CD14-positive monocyte (primary cell): Measurements from ENCODE around the gene EDN2. TPM values are rescaled to one million over a fixed set of nuclear protein-coding genes. Genes with fewer than 3 reads are reported as not detected.

ENCODE experiments used
- DNase-seq, 3 donors: peaks; one replicate each; pipeline ENCODE4 v3.0.0-alpha.2; 2011 to 2022
- H2AFZ ChIP-seq: 2 replicates; pipeline ENCODE4 v1.6.0; 2012; ENCODE audit warnings: mild to moderate bottlenecking, low read depth, low read length, inconsistent platforms; ENCODE audit not compliant: insufficient read depth, poor library complexity, severe bottlenecking
- H3K27ac ChIP-seq, 2 donors: 1 replicate in 1 of 2; 2 replicates in 1 of 2; pipeline ENCODE4 v1.5.1; 2012 to 2013; ENCODE audit warnings: low read length in 2 of 2, control low read depth in 1 of 2, inconsistent platforms in 1 of 2, low read depth in 1 of 2, mild to moderate bottlenecking in 1 of 2
- H3K27me3 ChIP-seq, 2 donors: one replicate each; pipeline versions ENCODE4 v1.6.0 to v1.6.1; 2011 to 2013; ENCODE audit warnings: low read length in 2 of 2; ENCODE audit not compliant: control insufficient read depth in 2 of 2, insufficient read depth in 2 of 2
- H3K36me3 ChIP-seq, 2 donors: replicated peaks in 1 of 2; 1 replicate in 1 of 2; 2 replicates in 1 of 2; pipeline versions ENCODE4 v1.5.1 to v1.6.1; 2012 to 2013; ENCODE audit warnings: low read length in 2 of 2, control low read depth in 1 of 2, inconsistent platforms in 1 of 2, mild to moderate bottlenecking in 1 of 2; ENCODE audit not compliant: insufficient read depth in 2 of 2, control insufficient read depth in 1 of 2
- H3K4me1 ChIP-seq, 2 donors: 1 replicate in 1 of 2; 2 replicates in 1 of 2; pipeline versions ENCODE4 v1.5.1 to v1.6.1; 2012 to 2013; ENCODE audit warnings: low read length in 2 of 2, control low read depth in 1 of 2, inconsistent platforms in 1 of 2, mild to moderate bottlenecking in 1 of 2, moderate library complexity in 1 of 2; ENCODE audit not compliant: insufficient read depth in 2 of 2, control insufficient read depth in 1 of 2
- H3K4me2 ChIP-seq: replicated peaks from 2 replicates; pipeline ENCODE3; 2012; ENCODE audit warnings: low read length, moderate library complexity, mild to moderate bottlenecking; ENCODE audit not compliant: poor library complexity, severe bottlenecking; ENCODE audit errors: extremely low read depth
- H3K4me3 ChIP-seq, 3 experiments: fragments of 200-600 bp in 1 of 3; sonication (generic) in 1 of 3; replicated peaks in 1 of 3; 1 replicate in 2 of 3; 2 replicates in 1 of 3; pipeline ENCODE4 v1.5.1; 2011 to 2013; ENCODE audit warnings: low read length in 3 of 3, mild to moderate bottlenecking in 3 of 3, control low read depth in 2 of 3, low read depth in 2 of 3, inconsistent platforms in 1 of 3, moderate library complexity in 1 of 3
- H3K79me2 ChIP-seq: 2 replicates; pipeline ENCODE4 v1.6.0; 2012; ENCODE audit warnings: mild to moderate bottlenecking, control low read depth, inconsistent platforms, low read length, moderate library complexity; ENCODE audit not compliant: insufficient read depth
- H3K9ac ChIP-seq: 2 replicates; pipeline ENCODE4 v1.6.0; 2017; ENCODE audit warnings: low read length, mild to moderate bottlenecking; ENCODE audit not compliant: insufficient read depth, poor library complexity, severe bottlenecking
- H3K9me3 ChIP-seq, 2 donors: replicated peaks in 1 of 2; 1 replicate in 1 of 2; 2 replicates in 1 of 2; pipeline versions ENCODE4 v1.5.1 to v1.6.1; 2012 to 2013; ENCODE audit warnings: low read length in 2 of 2, control low read depth in 1 of 2; ENCODE audit not compliant: control insufficient read depth in 1 of 2, insufficient read depth in 1 of 2
- H4K20me1 ChIP-seq: 2 replicates; pipeline ENCODE4 v1.6.0; 2012; ENCODE audit warnings: mild to moderate bottlenecking, low read length, control low read depth, moderate library complexity; ENCODE audit not compliant: insufficient read depth
- H3K27ac Mint-ChIP-seq, 7 donors: one replicate each; pipeline ENCODE4 v1.8.0; 2020; ENCODE audit warnings: mild to moderate bottlenecking in 7 of 7, mixed read lengths in 7 of 7, moderate library complexity in 6 of 7, inconsistent platforms in 2 of 7
- H3K27me3 Mint-ChIP-seq, 3 donors: one replicate each; pipeline ENCODE4 v1.8.0; 2021 to 2022; ENCODE audit warnings: low read depth in 3 of 3, mild to moderate bottlenecking in 3 of 3, mixed read lengths in 3 of 3, moderate library complexity in 3 of 3, inconsistent platforms in 1 of 3
- H3K36me3 Mint-ChIP-seq, 2 donors: one replicate each; pipeline ENCODE4 v1.8.0; 2020; ENCODE audit warnings: mixed read lengths in 2 of 2, inconsistent platforms in 1 of 2, mild to moderate bottlenecking in 1 of 2
- H3K4me1 Mint-ChIP-seq: one replicate; pipeline ENCODE4 v1.8.0; 2020; ENCODE audit warnings: mild to moderate bottlenecking, mixed read lengths
- H3K4me3 Mint-ChIP-seq, 2 donors: one replicate each; pipeline ENCODE4 v1.8.0; 2020; ENCODE audit warnings: mild to moderate bottlenecking in 2 of 2, mixed read lengths in 2 of 2, moderate library complexity in 1 of 2
- H3K9me3 Mint-ChIP-seq, 7 donors: one replicate each; pipeline ENCODE4 v1.8.0; 2020 to 2022; ENCODE audit warnings: mixed read lengths in 7 of 7, mild to moderate bottlenecking in 6 of 7, moderate library complexity in 6 of 7, inconsistent platforms in 2 of 7
- WGBS: methylation state at CpG from one replicate; pipeline ENCODE4 v1.1.5; 2013; ENCODE audit warnings: missing lambda C conversion rate; ENCODE audit not compliant: insufficient coverage; 5-methylcytosine and 5-hydroxymethylcytosine counted together
- intact Hi-C, 2 donors: fragments of 100-400 bp; cut with micrococcal nuclease; formaldehyde crosslinking; loops; one replicate each; pipeline versions ENCODE4 v1.15.0 to v1.15.1; 2023
- polyA plus RNA-seq, 3 donors: library from polyadenylated mRNA; depleted of rRNA in 1 of 3; unstranded in 2 of 3; stranded (reverse) in 1 of 3; fragments of 300-500 nt in 2 of 3; fragments of >200 nt in 1 of 3; fragmentation: Illumina TruSeq in 2 of 3; gene quantifications; 1 replicate in 2 of 3; 2 replicates in 1 of 3; pipeline ENCODE4 v1.2.3, GENCODE V29; 2012 to 2021
- TF ChIP-seq, protein P1 (sequence below): fragments of 200-600 bp; IDR thresholded peaks from one replicate; pipeline ENCODE4 v1.8.0; 2022; ENCODE audit warnings: antibody characterized with exemption, mild to moderate bottlenecking

Gene EDN2
- polyA plus RNA-seq, 3 donors = not detected

- intact Hi-C loops = no loop called here
- H2AFZ ChIP-seq = no peak overlapping the region
- no peak for DNase-seq
- H3K27me3 ChIP-seq = no peaks in the 10 kb centered on the region
- H3K4me1 ChIP-seq = no peaks in the 10 kb centered on the region
- TF ChIP-seq, protein P1, sequence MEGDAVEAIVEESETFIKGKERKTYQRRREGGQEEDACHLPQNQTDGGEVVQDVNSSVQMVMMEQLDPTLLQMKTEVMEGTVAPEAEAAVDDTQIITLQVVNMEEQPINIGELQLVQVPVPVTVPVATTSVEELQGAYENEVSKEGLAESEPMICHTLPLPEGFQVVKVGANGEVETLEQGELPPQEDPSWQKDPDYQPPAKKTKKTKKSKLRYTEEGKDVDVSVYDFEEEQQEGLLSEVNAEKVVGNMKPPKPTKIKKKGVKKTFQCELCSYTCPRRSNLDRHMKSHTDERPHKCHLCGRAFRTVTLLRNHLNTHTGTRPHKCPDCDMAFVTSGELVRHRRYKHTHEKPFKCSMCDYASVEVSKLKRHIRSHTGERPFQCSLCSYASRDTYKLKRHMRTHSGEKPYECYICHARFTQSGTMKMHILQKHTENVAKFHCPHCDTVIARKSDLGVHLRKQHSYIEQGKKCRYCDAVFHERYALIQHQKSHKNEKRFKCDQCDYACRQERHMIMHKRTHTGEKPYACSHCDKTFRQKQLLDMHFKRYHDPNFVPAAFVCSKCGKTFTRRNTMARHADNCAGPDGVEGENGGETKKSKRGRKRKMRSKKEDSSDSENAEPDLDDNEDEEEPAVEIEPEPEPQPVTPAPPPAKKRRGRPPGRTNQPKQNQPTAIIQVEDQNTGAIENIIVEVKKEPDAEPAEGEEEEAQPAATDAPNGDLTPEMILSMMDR = no peak
- no peak overlapping the region for H3K27ac ChIP-seq
- H4K20me1 ChIP-seq = no peaks in the 10 kb centered on the region
- peaks cover 9 to 16% of the 10 kb centered on the region in 2 donors for H3K9me3 ChIP-seq
- Mint-ChIP-seq H3K4me1 (no peaks in the 10 kb centered on the region), H3K4me3 (no peak overlapping the region), H3K27me3 (peaks cover 0 to 6% (median 5%) of the 10 kb centered on the region in 3 donors), H3K9me3 (peaks cover 0 to 14% (median 11%) of the 10 kb centered on the region in 7 donors), H3K36me3 (no peaks in the 10 kb centered on the region), H3K27ac (no peak overlapping the region)
- H3K79me2 ChIP-seq = no peaks in the 10 kb centered on the region
- no peak overlapping the region for H3K9ac ChIP-seq
- no peak overlapping the region for H3K4me2 ChIP-seq
- H3K4me3 ChIP-seq = no peak overlapping the region
- H3K36me3 ChIP-seq = no peaks in the 10 kb centered on the region
- WGBS = 84% methylated on average over 7 of the region's 8 CpGs
Measured at GRCh38 chr1:41447995-41448770, 36.3 kb downstream of the EDN2 start.

GRCh38 chr1:41446851-41447610, 37.5 kb downstream of the EDN2 start:
- Histone ChIP-seq H2AFZ (no peak overlapping the region), H3K27me3 (no peaks in the 10 kb centered on the region), H3K4me3 (no peak overlapping the region), H3K36me3 (no peaks in the 10 kb centered on the region), H3K27ac (no peak overlapping the region), H3K9ac (no peak overlapping the region), H4K20me1 (no peaks in the 10 kb centered on the region), H3K79me2 (no peaks in the 10 kb centered on the region), H3K4me2 (no peak overlapping the region), H3K9me3 (peaks cover 9 to 16% of the 10 kb centered on the region in 2 donors), H3K4me1 (no peaks in the 10 kb centered on the region)
- H3K36me3 Mint-ChIP-seq = no peaks in the 10 kb centered on the region
- H3K4me1 Mint-ChIP-seq = no peaks in the 10 kb centered on the region
- intact Hi-C loops = no loop called here
- WGBS = 92% methylated on average over 5 of the region's 9 CpGs
- H3K9me3 Mint-ChIP-seq = peaks cover 0 to 14% (median 11%) of the 10 kb centered on the region in 7 donors
- DNase-seq = no peak
- H3K27me3 Mint-ChIP-seq = peaks cover 0 to 6% (median 5%) of the 10 kb centered on the region in 3 donors
- H3K27ac Mint-ChIP-seq = no peak overlapping the region
- H3K4me3 Mint-ChIP-seq = no peak overlapping the region
- TF ChIP-seq, protein P1 = no peak
